GM19438 (cell line): ENCODE results near the gene CPED1.

Experiments
- ATAC-seq: cut with Tn5 transposase; IDR thresholded peaks from one replicate; pipeline ENCODE4 v1.9.1; 2021; ENCODE audit warnings: low read depth; ENCODE audit not compliant: unreplicated experiment

The CPED1 gene

GRCh38 chr7:120988591-120989256 is at the start of gene CPED1:
TSS of gene CPED1 (plus strand) at chr7:120988711. CDS start at chr7:120989622, 911 bp downstream.
- peak; percentile 44 for ATAC-seq

GRCh38 chr7:120939345-120939744 is 49.2 kb upstream of the CPED1 start:
- ATAC-seq = no peak

DNA sequence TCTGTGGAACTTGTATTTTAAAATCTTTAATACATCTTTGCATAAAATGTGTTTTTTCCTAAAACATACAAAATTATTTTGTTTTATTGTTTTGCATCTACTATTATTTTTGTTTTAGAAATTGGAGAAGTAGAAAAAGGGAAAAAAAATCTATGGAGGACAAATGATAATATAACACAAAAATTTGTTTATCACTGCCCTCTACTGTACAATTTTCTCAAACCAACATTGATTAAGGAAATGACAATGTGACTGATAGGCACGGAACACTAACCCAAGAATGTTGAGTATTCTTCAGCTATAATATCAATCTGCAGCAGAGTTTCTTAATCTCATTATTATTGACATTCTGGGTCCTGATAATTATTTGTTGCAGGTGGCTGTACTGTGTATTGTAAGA is 47.4 kb upstream of the CPED1 start:
- ATAC-seq = no peak

DNA sequence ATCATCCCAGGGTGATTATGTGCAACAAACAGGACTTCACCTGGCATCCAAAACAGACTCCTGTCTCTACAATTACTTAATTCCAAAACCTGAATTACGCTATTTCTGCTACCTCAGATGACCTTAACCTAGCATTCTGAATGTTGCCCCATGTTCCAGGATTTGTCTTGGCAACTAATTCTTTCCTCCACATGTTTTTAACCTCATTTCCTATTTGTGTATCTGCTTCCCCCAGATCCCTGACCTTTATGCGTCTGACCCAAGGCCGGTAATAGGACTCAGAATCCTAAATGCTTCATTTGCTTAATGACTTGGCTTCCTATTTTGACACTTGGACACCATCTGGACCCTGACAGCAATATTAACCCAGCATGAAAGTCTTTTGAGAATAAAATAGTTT is 46.7 kb upstream of the CPED1 start:
- no peak for ATAC-seq

- ATAC-seq = no peak
These were observed 45.6 kb upstream of the CPED1 start for GRCh38 chr7:120942861-120943260.

DNA sequence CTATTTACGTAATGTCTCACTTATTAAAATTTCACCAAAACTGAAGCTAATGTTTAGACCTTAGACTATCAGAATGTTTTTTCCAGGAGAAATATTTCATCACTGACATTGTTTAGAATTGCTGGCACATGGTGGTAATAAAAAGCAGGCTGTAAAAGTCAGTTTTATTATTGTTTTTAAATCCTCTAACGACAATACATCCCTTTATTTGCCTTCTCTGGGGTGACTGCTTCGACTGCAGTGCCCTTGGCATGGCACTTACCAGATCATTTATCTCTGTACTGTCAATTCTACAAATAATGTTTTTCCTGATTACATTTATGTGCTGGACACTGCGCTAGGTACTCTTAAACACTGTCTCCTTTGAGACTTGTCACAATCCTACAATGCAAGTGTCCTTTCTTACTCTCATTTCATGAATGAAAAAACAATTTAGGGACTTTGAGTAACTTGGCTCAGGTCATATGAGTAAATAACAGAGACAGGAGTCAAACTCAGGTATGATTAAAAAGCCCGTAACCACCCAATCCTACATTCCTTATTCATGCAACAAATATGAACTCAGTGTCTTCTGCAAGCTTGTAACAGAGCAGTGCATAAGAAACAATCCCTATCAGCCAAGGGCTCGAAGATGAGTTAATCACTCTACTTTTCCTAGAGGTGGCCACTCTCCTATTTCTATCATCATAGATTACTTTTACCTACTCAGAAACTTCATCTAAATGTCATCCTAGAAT is 43.5 kb upstream of the CPED1 start:
- no peak for ATAC-seq

DNA sequence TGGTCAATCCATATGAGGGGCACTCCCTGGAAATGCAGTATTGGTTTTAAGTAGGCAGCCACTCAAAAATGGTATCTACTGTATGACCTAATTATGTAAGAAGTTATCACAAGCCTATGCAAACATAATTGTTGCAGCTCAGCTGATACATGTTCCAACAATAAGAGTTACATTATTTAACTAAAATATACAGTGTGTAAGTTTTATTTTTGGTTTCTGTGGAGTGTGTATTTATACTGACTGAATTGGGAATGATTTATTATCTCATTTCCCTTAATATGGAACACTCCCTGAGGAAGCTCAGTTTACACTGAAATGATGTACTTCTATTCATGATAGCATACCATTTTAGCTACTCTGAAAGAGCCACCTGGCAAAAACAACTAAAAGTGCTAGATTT is 40.5 kb upstream of the CPED1 start:
- ATAC-seq = no peak

GRCh38 chr7:120949393-120949911 is 39.1 kb upstream of the CPED1 start:
- ATAC-seq = no peak

GRCh38 chr7:120949998-120950538 is 38.4 kb upstream of the CPED1 start:
- no peak for ATAC-seq

- ATAC-seq = peak; percentile 93
These were observed 37.8 kb upstream of the CPED1 start, which contains the start of gene ING3 for GRCh38 chr7:120950539-120951308. TSS of gene ING3 (plus strand) at chr7:120950777. CDS start at chr7:120950897, 120 bp downstream.

DNA sequence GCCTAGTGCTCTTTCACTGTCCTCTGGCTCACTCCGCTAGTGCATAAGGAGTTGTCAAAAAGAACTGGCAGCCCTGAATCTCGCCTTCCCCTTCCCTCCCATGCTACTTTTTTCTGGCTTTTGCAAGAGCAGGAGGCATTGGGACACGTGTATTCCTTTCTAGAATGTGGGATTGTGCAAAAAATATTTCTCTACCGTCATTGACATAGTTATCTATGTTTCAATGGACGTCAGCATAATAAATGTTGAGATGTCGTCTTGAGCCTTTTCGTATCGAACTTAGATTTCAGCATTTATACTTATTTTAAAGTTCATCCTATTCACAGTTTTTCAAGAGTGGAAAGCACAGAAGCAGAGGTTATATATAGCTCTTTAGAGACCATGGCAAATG is 37.2 kb upstream of the CPED1 start:
- ATAC-seq = no peak

- ATAC-seq = no peak
These were observed 36.7 kb upstream of the CPED1 start for GRCh38 chr7:120951826-120952225.

DNA sequence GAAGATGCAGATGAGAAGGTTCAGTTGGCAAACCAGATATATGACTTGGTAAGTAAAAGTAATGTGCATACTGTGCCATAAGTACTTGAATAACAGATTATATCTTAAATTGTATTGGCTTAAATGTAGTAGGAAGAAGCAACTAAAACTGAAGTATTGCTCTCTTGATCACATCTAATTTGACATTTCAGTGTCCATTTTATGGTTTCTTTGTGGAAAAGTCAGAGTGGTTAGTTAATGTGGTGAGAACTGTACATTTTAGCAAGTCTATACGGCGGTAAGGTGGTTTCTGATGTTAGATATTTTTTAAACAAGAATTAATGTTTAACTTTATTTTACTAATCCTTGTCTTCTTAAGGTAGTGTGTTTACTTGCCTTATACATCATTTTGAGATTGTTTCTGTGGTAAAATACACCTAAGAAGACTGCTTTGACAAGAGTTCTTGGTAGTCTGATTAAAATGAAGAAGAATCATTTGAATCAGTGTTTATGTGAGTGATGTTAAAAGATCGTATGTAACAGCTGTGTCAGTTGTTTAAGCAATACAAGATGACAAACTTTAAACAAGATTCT is 32.8 kb upstream of the CPED1 start:
- peak; percentile 48 for ATAC-seq

GRCh38 chr7:120959929-120960484 is 28.5 kb upstream of the CPED1 start:
- no peak for ATAC-seq

DNA sequence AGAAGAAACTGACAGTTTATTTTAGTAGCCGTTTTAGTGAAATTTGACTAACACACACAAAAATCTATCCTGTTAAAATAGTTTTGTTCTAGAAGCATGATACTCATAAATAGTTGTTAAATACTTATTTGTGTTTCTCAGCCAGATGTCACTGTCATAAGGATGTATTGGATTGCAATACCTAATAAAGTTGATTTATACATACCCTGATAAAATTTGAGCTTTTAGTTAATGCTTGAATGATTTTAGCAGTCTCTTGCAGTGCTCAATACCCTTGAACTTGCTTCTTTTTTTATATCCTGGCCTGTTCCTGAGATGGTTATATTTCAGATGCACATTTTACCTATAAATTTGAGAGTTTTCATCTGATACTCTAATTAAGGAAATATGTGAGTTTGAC is 27.8 kb upstream of the CPED1 start:
- ATAC-seq = no peak

DNA sequence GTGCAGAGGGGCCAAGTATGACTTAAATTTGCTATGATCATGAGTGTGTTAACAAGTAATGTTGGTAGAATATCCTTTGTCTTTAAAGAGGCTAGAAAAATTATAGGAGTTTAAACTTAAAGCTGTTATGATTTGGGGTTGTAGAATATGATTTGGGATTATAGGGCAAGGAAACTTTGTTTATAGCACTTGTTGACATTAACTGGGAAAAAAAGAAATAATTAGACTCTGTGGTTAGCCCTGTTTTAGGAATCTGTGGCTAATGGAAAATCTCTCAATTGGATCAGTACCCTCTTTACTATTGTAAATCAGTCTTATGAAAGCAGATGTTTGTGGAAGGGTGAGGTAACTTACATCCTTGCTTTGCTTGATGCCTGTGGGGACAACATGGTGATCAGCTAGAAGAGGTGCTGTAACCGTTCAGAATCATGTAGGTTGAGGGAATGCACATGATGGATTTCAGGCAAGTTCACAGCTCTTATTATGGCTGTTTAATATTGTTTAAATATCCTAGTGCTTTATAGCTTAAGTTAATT is 26.8 kb upstream of the CPED1 start:
- ATAC-seq = no peak

DNA sequence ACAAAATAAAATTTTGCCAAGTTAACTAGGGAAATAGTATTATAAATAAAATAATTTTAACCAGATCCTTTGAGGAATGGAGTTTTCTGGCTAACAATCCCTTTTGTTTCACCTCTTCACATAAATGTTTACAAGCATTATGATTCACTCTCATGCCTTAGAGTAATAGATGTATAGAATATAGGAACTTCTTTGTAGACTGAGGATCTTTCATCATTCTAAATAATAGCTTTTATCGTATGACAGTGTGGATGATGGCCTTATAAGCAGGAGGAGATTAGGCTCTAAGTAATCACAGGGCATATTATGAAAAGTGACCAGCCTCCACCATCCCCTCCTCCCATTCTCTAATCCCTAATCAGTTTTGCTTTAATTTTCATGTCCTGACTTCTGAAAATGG is 24.4 kb upstream of the CPED1 start:
- no peak for ATAC-seq

DNA sequence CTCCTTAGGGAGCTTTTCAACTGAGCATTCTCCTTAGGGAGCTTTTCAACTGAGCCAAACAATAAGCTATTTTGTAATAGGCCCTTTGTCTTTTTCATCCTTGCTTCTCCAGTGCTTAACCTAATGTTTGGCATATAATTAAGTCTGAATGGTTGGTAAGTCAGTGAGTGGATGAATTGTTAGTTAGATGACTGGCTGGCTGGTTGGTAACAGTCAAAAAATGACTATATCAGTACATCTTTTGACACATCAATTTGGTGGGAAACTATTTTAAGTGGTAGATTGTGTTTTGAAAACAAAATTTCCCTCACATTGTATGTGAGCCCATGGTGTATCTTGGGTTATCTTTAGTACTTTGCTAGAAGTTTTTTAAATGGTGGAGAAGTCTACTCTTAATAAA is 21.6 kb upstream of the CPED1 start:
- ATAC-seq = no peak

- no peak for ATAC-seq
These were observed 14.7 kb upstream of the CPED1 start for GRCh38 chr7:120973849-120974248.
